Stimulated activated CD4-positive, alpha-beta T cell treated with anti-CD3 and anti-CD28 coated beads, Interleukin-12 subunit alpha, Interleukin-12 subunit beta, amount 100 ng/mL, for 24 hours (primary cell): ENCODE data around the gene EFCAB14.
A peak's percentile ranks its signal among the peaks of the same experiment; 100 is the strongest.
"Not testable (repeated sequence)": the region's sequence is repeated elsewhere in the genome, so short reads cannot be mapped to it uniquely, and the experiment has no call there.

Experiments
- DNase-seq, 2 experiments: peaks; one replicate each; pipeline ENCODE4 v3.0.0-alpha.2; 2020; ENCODE audit warnings: low read depth in 2 of 2

EFCAB14 gene

DNA sequence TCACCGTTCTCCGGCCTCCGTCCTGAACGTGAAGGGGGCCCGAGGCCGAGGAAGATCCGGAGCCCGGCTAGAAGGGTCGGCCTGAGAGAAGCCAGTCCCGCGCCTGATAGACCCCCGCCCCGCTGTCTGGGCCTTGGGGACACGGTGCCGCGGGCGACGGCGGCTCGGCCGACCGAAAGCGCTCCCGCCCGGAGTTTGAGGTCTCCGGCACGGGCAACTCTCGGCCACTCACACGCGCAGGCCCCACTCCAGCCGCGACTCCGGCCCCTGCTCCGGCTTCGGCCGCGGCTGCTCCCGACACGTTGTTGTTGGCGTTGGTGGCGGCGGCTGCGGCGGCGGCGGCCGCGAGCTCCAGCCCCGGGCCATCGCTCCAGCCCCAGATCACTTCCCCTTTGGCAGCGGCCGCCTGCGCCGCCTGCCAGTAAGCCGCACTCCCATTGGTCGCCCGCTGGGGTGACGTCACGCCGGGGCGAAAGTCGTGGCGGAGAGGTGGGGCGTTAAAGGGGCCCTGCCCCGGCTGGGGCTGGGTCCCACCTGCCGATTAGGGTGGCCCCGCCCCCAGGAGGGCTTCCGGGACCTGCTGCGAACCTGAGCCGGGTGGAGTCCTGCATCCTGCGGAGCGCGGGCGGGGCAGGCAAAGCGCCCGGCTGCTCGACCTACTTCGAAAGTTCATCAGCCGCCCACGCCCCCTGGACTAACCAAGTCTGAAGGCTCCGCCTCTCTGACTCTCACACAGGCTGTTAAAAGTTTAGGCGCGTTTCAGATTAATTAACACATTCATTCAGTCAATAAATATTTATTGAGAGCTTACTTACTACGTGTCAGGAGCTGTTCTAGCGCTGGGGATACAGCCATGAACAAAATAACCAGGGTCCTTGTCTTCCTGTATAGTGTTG lies at the start of gene EFCAB14:
TSS of gene EFCAB14 (minus strand) at position 388 of the 896 bp plus-strand sequence. CDS start 1,027 bp downstream, outside the sequence.
- peak; percentile 98 for DNase-seq

GRCh38 chr1:46768445-46768844 lies 49.5 kb upstream of the EFCAB14 start:
- no peak for DNase-seq

DNA sequence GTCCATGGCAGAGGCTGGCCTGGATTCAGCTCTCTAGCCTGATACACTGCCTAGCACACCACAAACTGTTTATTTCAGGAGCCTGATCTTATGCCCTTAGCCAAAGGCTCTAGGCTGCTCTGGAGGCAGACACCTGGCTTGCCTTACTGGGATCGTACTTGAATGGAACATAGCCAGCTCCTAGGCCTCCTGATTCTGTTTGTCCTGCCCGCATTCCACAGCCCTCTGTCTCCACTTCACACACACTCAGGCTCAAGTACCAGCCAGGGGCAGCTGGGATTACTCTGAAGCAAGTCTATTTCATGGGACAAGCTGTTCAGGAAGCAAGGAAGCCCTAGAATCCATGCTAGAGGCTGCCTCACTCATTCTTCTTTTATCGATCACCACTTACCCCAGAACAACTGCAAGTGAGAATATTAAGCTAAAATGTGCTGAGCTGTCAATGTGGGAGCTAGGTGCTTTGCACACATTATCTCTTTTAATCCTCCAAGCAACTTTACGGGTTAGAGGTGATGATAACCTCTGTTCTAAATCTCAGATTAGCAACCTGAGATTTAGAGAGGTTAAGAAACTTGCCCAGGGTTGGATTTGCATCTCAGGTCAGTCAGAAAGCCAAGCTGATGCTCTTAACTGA lies 48.9 kb upstream of the EFCAB14 start:
- no peak for DNase-seq

DNA sequence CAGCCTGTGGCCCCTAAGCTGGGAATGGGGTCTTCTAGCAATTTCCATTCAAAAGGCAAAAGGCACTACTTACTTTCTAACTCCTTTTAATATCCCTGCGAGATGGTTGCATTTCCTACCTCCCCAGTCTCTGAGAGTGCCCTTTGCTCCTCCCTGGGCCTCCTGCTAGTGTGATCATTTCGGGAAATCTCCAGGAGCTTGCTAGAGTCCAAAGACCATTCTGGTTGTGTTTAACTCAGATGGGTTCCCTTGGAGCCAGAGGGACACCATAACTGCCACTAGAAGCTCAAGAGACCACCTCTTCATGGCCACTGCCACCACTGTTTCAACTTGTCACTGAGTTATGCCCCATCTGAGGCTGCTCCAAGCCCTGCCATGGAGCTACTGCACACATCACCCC lies 45.5 kb upstream of the EFCAB14 start:
- DNase-seq, result no peak

DNA sequence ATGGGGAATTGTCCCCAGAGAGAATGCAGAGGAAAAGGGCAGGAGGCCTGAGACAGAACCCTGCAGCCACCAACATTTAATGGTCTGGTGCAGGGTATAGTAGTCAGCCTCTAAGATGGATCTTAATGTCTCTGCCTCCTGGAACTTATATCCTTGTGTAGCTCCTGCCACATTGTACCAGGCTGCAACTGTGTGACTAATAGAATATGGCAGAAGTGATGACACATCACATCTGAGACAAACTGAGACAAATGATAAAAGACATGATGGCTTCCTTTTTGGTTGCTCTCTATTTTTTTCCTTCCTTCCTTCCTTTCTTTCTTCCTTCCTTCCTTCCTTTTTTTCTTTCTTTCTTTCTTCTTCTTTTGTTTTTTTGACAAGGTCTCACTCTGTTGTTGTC lies 42.8 kb upstream of the EFCAB14 start:
- DNase-seq, result no peak

GRCh38 chr1:46760558-46761166 lies 41.7 kb upstream of the EFCAB14 start:
- DNase-seq, result no peak

GRCh38 chr1:46757956-46758528 lies 39.1 kb upstream of the EFCAB14 start:
- DNase-seq, result no peak

DNA sequence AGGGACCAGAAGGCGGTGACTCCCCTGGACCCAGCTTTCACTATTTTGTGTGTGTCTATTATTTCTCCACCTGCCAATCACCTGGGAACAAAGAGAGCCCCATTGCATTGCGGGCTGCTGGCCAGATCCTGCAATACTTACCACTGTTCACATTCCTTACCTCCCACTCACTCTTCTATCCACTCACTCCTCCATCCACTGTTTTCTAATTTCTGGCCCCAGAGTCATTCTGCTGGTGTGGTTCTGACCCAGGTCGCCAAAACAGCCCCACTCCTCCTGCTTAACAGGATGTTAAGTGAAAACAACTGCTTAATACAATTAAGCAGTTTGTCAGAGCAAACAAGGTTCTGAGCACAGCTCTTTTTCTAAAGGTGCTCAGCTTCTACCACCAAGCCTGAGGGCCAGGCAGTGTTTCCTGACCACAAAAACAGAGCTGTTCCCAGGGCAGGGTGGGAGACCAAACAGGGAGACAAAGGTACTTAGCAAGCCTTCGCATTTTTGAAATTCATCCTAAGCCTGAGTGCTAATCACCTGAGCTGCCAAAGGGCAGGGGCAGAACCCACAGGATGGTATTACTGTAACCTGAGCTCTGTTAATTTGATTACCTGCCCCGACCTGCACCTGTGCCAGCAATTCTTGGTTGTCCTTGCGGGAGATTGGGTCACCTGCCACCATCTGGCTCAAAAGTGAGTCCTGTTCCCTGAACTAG lies 38.5 kb upstream of the EFCAB14 start:
- no peak for DNase-seq

GRCh38 chr1:46755121-46755520 lies 36.2 kb upstream of the EFCAB14 start:
- DNase-seq, result no peak

GRCh38 chr1:46754707-46755106 lies 35.8 kb upstream of the EFCAB14 start:
- DNase-seq, result not testable (repeated sequence)

DNA sequence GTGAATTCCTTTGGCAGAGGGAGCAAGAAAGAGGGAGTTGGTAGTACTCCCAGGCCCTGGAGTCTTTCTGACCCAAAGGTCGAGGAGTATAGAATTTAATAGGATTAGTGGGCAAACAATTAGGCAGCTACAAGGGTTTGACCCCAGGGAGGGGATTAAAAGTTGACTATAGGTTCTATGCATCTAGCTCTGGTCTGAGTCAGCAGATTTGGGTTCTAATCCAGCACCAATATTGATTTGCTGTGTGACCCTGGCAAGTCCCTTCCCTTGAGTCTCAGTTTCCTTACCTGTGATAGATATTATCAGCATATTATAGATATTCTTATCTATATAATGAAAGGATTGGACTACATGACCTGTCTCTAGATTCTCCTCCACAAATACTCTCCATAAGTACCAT lies 35.1 kb upstream of the EFCAB14 start:
- DNase-seq, result no peak

DNA sequence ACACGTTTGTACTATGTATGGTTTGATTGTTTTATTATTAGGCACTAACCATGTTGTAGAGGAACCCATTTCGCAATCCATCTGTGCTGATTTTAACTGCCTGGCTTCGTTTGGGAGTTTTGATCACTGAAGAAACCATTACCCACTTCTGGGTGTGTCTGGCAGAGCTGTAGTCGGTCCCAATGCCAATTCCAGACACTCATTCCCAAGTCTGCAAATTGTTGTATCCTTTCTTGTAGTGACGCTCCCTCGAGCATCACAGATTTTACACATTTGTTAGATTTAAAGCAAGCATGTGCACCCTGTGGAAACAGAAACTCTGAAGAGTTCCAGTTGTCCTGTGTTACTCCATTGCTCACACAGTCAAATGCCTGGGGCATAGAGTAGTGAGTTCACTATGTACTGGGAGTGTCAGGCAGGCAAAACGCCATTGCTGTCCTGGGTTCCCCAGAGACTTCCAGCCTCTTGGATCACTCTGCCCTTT lies 31.0 kb upstream of the EFCAB14 start:
- no peak for DNase-seq

DNA sequence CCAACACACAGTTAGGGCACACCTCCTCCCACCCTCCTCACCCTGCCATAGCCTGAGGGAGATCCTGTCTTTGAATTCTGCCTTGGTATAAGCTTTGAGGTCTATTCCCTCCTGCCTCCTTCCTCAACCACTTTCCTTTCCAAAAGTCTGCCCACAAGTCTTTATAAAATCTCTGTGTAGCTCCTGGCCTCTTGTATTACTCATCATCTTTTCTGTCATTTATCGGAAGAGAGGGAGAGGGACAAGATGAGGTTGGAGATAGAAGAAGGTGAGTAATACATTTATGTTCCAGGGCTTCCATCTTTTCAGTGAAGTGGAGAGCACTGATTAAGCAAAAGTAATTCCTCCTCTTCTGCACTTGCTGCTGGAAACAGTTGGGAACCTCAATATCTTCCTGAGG lies 30.5 kb upstream of the EFCAB14 start:
- DNase-seq, result no peak

- DNase-seq, result no peak
These were observed 28.9 kb upstream of the EFCAB14 start for GRCh38 chr1:46747683-46748288.

- no peak for DNase-seq
These were observed 23.2 kb upstream of the EFCAB14 start for GRCh38 chr1:46742069-46742468.

- DNase-seq, result no peak
These were observed 16.9 kb upstream of the EFCAB14 start for GRCh38 chr1:46735708-46736324.

DNA sequence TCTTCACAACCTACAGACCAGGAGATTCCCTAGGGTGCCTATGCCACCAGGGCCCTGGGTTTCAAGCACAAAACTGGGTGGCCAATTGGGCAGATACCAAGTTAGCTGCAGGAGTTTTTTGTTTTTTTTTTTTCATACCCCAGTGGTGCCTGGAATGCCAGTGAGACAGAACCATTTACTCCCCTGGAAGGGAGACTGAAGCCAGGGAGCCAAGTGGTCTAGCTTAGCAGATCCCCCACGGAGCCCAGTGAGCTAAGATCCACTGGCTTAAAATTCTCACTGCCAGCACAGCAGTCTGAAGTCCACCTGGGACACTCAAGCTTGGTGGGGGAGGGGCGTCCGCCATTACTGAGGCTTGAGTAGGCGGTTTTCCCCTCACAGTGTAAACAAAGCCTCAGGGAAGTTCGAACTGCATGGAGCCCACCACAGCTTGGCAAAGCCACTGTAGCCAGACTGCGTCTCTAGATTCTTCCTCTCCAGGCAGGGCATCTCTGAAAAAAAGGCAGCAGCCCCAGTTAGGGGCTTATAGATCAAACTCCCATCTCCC lies 9.5 kb upstream of the EFCAB14 start:
- not testable (repeated sequence) for DNase-seq

DNA sequence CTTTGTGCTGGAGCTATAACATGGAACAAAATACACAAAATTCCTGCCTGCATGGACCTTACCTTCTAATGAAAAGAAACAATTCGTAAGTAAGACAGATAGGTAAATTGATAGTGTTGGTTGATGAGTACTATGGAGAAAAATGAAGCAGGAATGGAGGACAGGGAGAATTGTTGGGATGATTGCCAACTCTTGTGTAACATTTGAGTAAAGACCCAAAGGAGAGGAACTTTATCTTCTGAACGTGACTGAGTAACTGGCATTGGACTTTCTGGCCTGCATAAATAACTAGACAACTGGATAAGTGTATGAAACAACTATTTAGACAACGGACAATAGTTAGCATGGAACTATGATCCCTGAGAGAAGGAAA lies 6.8 kb upstream of the EFCAB14 start:
- DNase-seq, result no peak

DNA sequence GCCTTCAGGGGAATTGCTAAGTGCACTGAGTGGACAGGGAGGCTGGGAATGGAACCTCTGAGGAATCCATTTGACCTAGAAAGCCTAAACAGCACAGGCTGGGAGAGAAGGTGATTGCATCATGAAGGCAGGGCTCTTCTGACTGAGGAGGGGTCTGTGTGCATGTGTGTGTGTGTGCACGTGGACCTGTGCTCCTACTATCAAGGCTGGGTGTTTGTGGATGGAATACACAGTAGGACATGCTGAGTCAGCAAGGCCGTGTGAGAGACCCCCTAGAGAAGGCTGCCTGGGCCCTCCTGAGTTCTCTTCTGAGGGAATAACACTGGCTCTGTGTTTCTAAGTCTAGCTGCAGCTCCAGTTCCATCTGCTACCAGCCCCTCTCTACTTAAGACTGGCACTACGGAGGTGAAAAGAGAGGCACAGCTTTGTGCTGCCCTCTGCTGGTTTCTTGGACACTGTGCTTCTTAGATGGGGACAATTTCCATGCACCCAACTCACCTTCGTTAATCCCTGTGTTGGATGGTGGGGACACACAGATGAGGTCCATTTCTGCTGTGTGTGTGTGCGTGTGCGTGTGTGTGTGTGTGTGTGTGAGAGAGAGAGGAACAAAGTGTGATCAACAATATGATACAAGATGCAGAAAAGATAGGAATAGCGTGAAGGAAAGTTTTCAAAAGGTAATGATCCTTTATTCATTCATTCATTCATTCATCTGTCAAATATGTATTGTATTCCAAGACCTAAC lies 6.2 kb upstream of the EFCAB14 start:
- peak; percentile 31 to 53 for DNase-seq

- DNase-seq, result no peak
These were observed 5.0 kb upstream of the EFCAB14 start for GRCh38 chr1:46723901-46724300.
